Rectal smooth muscle tissue (tissue), 1 donor: ENCODE data around the gene CXXC5.
A peak's percentile ranks its signal among the peaks of the same experiment; 100 is the strongest.

ENCODE experiments used
- H3K27ac ChIP-seq: one replicate; pipeline ENCODE4 v1.7.0; 2013; ENCODE audit warnings: low read depth, low read length, inconsistent platforms
- H3K27me3 ChIP-seq: one replicate; pipeline ENCODE4 v1.7.0; 2013; ENCODE audit warnings: low read length; ENCODE audit not compliant: control insufficient read depth, insufficient read depth
- H3K36me3 ChIP-seq: one replicate; pipeline ENCODE4 v1.7.0; 2013; ENCODE audit warnings: low read length; ENCODE audit not compliant: control insufficient read depth, insufficient read depth
- H3K4me1 ChIP-seq: one replicate; pipeline ENCODE4 v1.7.0; 2013; ENCODE audit warnings: low read length; ENCODE audit not compliant: control insufficient read depth, insufficient read depth
- H3K4me3 ChIP-seq: one replicate; pipeline ENCODE4 v1.7.0; 2013; ENCODE audit warnings: low read length
- H3K9ac ChIP-seq: one replicate; pipeline ENCODE4 v1.7.0; 2013; ENCODE audit warnings: low read length

The CXXC5 gene

DNA sequence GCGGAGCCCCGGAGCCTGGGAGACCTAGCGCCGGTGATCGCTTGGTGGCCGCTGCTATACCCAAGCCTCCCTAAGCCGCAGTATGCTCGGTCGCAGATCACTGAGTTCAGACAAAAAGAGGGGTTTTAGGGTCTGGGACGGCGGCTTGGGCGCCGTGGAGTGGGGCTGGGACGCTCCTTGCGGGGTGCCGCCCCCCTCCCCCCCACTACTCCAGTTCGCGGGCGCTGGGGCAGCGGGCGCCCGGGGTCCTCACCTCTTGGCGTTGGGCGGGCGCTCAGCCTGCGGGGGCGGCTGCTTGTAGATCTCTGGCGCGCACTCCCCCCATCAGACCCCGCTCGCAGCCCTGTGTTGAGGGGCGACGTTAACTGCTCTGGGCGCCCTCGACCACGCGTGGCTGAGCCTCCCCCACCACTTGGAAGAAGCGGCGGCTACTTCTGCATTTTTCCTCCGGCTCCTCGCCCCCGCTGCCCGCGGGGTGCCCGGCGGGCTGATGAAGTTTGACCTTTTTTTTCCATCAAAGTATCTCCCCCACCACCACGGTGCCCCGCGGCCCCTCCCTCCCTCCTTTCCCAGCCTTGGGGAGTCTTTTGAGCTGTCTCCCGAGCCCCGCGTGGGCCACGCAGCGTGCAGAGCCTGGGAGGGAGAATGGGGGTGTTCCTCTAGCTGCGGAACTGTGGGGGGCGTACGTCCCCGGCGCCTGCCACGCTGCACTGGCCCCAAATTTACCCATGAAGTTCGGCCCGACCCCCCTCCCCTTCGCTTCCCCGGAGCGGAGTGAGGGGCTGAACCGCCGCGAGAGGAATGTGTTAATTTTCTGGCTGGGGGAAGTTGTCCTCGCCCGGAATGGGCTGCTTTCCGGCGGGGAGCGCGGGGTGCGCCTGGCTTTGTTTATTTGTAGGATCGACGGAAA, 1.2 kb downstream of the CXXC5 start:
- H3K9ac ChIP-seq = peak overlapping the region; percentile 8
- H3K36me3 ChIP-seq = no peaks in the 10 kb centered on the region
- H3K27ac ChIP-seq = peak overlapping the region; percentile 70
- no peaks in the 10 kb centered on the region for H3K27me3 ChIP-seq
- peaks cover 24% of the 10 kb centered on the region for H3K4me1 ChIP-seq
- peak overlapping the region; percentile 61 for H3K4me3 ChIP-seq

DNA sequence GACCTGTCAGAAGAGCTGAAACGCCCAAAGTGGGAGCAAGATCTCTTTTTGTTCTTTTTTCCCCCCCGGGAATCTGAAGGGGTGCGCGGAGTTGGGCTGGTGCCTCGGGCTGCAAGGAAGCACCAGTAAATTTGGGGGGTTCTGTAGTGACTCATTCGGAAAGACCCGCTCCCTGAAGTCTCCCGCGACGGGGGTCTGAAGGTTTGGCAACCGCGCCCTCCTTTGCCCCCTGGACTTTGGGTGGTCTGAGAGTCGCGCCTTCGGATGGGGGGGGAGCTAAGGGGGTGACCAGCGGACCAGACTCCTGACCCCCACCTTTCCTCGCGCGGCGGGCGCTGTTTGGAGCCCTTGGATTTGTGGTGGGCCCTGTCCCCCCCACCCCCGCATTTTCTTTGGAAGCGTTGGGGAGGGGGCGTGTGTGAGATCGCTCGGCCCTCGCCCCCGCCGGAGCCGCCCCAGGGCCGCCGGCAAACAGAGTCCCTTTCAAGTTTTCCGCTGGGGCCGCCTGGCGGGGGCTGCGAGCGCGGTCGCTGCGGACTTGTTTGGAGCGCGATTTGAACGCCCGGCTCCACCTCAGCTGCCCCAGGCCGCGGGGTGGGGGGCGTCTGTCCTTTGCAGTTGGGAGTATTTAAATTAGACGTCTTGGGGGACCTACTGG, 2.0 kb downstream of the CXXC5 start:
- no peaks in the 10 kb centered on the region for H3K27me3 ChIP-seq
- H3K9ac ChIP-seq = peak overlapping the region; percentile 43
- no peaks in the 10 kb centered on the region for H3K36me3 ChIP-seq
- peak overlapping the region; percentile 76 for H3K27ac ChIP-seq
- peaks cover 32% of the 10 kb centered on the region for H3K4me1 ChIP-seq
- peak overlapping the region; percentile 61 for H3K4me3 ChIP-seq

GRCh38 chr5:139650689-139651042, 2.5 kb downstream of the CXXC5 start:
- H3K9ac ChIP-seq = peak overlapping the region; percentile 43
- peak overlapping the region; percentile 61 for H3K4me3 ChIP-seq
- peaks cover 34% of the 10 kb centered on the region for H3K4me1 ChIP-seq

GRCh38 chr5:139651043-139651834, 3.1 kb downstream of the CXXC5 start:
- peak overlapping the region; percentile 61 for H3K4me3 ChIP-seq
- H3K36me3 ChIP-seq = no peaks in the 10 kb centered on the region
- H3K9ac ChIP-seq = peak overlapping the region; percentile 43
- peak overlapping the region; percentile 76 for H3K27ac ChIP-seq
- peaks cover 40% of the 10 kb centered on the region for H3K4me1 ChIP-seq
- no peaks in the 10 kb centered on the region for H3K27me3 ChIP-seq

More at GRCh38 chr5:139650689-139651042, 2.5 kb downstream of the CXXC5 start:
- H3K36me3 ChIP-seq = no peaks in the 10 kb centered on the region
- no peaks in the 10 kb centered on the region for H3K27me3 ChIP-seq
- peak overlapping the region; percentile 76 for H3K27ac ChIP-seq

GRCh38 chr5:139651853-139652787, 4.0 kb downstream of the CXXC5 start:
- no peak overlapping the region for H3K9ac ChIP-seq
- no peaks in the 10 kb centered on the region for H3K27me3 ChIP-seq
- peaks cover 41% of the 10 kb centered on the region for H3K4me1 ChIP-seq
- H3K4me3 ChIP-seq = peak overlapping the region; percentile 35
- H3K36me3 ChIP-seq = no peaks in the 10 kb centered on the region
- peak overlapping the region; percentile 78 for H3K27ac ChIP-seq

DNA sequence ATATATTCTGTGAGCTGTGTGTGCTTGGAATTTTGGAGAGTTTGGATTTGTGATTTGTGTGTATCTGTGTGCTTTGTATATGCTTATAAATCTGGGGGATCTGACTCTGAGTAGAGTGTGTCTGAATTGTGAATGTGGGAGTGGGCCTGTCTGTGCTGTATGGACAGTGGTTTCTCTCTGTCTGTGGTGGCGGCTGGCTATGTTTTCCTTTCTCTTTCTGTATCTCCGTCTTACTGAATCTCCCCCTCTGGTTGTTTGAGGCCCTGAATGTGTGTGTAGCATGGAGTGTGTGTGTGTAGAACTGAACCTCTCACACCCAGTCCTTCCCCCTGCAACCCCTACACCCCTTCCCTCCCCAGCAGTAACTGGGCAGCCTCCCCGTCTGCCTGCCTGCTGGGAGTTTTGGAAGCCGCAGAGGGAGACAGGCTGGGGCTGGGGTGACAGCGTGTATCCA, 4.7 kb downstream of the CXXC5 start:
- Histone ChIP-seq H3K36me3 (no peaks in the 10 kb centered on the region), H3K9ac (no peak overlapping the region), H3K4me1 (peaks cover 35% of the 10 kb centered on the region), H3K4me3 (peak overlapping the region; percentile 30), H3K27ac (peak overlapping the region; percentile 78), H3K27me3 (no peaks in the 10 kb centered on the region)

- Histone ChIP-seq H3K4me1 (peaks cover 42% of the 10 kb centered on the region), H3K4me3 (no peak overlapping the region), H3K36me3 (no peaks in the 10 kb centered on the region), H3K27ac (no peak overlapping the region), H3K9ac (no peak overlapping the region), H3K27me3 (no peaks in the 10 kb centered on the region)
Measured at GRCh38 chr5:139653616-139654015, 5.5 kb downstream of the CXXC5 start.

- H3K27me3 ChIP-seq = no peaks in the 10 kb centered on the region
- no peaks in the 10 kb centered on the region for H3K36me3 ChIP-seq
- H3K9ac ChIP-seq = peak overlapping the region; percentile 7
- peak overlapping the region; percentile 86 for H3K27ac ChIP-seq
- H3K4me1 ChIP-seq = peaks cover 49% of the 10 kb centered on the region
- H3K4me3 ChIP-seq = peak overlapping the region; percentile 5
Measured at GRCh38 chr5:139654464-139654863, 6.3 kb downstream of the CXXC5 start.

GRCh38 chr5:139654871-139655491, 6.8 kb downstream of the CXXC5 start:
- Histone ChIP-seq H3K9ac (peak overlapping the region; percentile 7), H3K4me1 (peaks cover 54% of the 10 kb centered on the region), H3K36me3 (no peaks in the 10 kb centered on the region), H3K27ac (peak overlapping the region; percentile 86), H3K4me3 (no peak overlapping the region), H3K27me3 (no peaks in the 10 kb centered on the region)

GRCh38 chr5:139655727-139656271, 7.7 kb downstream of the CXXC5 start:
- no peaks in the 10 kb centered on the region for H3K36me3 ChIP-seq

More at GRCh38 chr5:139655727-139656271, 7.7 kb downstream of the CXXC5 start:
- H3K9ac ChIP-seq = no peak overlapping the region
- no peaks in the 10 kb centered on the region for H3K27me3 ChIP-seq
- peak overlapping the region; percentile 86 for H3K27ac ChIP-seq
- H3K4me3 ChIP-seq = no peak overlapping the region
- H3K4me1 ChIP-seq = peaks cover 61% of the 10 kb centered on the region
